NCI-H2227 (cell line): ENCODE results near the gene WNT7B.

ENCODE experiments used
- DNase-seq: peaks from one replicate; lab custom pipeline; 2025; ENCODE audit not compliant: unreplicated experiment; lab: John Stamatoyannopoulos, UW

WNT7B gene

DNA sequence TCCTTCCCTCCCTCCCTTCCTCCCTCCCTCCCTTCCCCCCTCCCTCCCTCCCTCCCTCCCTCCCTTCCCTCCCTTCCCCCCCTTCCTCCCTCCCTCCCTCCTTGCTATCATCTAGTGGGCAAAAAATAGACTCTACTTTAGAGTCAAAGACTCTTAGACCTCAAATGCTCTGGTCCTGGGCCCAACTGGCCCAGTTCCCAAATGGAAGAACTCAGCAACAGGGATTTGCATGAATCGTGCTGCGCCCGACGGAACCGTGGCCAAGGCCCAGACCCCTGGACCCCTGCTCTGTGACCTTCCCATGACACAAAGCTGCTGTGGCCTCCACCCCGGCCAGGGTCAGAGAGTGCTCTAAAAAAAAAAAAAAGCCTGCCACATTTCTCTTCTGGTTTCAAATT is 97.4 kb downstream of the WNT7B start:
- no peak for DNase-seq

GRCh38 chr22:45878901-45879551 is 97.9 kb downstream of the WNT7B start:
- peak; percentile 28 for DNase-seq

GRCh38 chr22:45878051-45878781 is 98.7 kb downstream of the WNT7B start:
- peak; percentile 71 for DNase-seq

DNA sequence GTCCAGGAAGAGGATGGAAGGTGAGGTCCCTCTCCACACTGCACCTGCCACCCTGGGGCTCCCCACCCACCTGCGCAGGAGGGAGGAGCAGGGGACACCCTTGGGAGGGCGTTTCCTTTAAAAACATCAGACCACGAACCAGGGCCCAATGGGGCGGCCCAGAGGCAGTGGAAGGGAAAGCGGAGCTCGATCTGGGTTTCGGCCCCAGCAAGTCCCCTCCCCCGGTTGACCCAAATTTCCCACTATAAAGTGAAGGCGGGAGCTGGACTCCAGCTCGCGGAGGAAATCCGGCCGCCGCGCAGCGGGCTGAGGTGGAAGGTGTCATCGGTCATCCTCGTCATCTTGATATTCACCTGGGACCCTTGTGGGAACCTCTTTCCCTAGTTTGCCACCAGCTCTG is 99.3 kb downstream of the WNT7B start:
- DNase-seq, result no peak

DNA sequence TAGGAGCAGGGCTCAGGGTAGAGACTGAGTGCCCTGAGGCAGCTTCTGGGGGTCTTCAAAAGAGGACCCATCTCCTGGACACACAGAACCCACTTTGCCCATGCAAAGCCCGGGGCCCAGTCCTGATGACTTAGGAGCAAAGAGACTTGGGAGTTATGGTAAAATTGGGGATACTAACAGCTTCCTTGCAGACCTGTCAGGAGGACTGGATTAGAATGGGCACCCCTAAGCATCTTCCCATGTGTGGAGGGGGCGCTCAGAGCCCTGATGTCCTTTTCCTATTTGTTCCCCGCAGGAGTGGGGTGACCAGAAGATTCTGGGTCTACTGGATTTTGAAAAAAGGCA is 100.0 kb downstream of the WNT7B start:
- DNase-seq, result no peak

DNA sequence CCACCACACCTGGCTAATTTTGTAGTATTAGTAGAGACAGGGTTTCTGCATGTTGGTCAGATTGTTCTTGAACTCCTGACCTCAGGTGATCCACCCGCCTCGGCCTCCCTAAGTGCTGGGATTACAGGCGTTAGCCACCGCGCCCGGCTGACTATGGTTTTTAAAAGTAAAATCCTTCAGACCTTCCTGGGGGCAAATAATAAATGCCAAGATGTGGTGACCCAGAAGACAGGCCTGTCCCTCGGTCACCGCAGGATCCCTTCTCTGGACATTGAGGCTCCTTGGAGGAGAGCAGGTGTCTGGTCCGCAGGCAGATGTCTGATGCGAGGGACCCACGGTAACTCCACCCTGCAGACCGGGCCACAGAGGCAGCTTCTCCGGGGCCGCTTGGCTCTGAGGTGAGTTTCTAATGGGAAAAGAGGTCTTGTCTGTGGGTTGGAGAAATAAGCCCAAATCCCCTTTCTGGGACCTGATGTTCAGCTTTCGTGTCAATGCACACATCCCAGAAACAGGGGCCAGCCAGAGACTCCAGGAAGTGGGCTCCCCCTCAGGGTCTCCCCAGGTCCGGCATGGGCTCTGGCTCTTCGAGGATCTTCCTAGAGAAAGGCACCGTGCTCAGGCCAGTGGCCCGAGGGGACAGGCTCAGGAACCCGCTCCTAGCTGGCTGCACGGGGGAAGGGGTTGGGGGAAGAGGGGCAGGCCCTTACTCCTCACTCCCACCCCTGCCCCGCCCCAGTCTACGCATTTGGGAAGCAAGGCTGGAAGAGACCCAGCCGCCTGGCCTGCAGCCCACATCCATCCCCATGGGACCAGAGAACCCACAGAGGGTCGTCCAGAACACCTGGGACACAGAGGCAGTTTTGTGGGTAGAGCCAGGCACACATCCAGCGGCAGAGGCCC is 100.6 kb downstream of the WNT7B start:
- DNase-seq, result no peak

DNA sequence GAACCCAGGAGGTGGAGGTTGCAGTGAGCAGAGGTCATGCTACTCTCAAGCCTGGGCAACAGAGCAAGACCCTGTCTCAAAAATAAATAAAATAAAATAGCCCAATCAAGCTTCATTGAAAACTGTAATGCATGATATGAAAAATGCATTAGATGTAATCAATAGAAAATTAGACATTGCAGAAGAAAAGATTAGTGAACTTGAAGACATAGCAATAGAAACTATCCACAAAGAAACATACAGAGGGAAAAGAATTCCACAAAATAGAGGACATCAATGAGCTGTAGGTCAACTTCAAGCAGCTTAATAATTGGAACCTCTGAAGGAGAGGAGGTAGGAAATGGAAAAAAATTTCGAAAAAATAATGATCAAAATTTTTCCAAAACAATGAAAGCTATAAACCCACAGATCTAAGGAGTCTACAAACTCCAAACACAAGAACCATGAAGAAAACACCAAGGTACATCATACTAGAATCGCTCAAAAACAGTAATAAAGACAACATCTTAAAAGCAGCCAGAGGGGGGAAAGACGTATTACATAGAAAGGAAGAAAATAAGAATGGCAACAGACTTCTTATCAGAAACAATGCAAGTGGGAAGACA is 104.2 kb downstream of the WNT7B start:
- no peak for DNase-seq

- no peak for DNase-seq
Observed at GRCh38 chr22:45871721-45872120, 105.2 kb downstream of the WNT7B start.
